Measurements from ENCODE around the gene GPHN.
A peak's percentile ranks its signal among the peaks of the same experiment; 100 is the strongest.

Gene GPHN

DNA sequence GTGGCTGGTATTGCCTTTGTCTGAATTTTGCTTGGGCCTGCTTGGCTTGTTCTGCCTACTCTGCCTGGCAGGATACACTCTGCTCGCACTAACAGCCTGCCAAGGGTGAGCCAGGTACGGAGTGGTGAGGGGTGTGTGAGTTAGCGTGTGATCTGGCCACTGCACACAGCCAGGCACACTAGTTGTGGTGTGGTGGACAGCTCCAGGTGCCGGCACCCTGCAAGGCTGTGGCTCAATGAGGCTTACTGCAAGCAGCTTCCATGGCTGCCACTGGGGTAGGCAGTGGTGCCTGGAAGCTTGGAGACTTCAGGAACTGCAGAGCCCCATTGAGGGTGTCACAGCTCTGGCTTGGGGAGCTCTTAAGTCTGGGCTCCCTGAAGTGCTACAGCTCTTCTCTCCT is 87.4 kb downstream of the GPHN start:
- no peak for DNase-seq (ENCODE audit: low read depth)
- no peak overlapping the region for H3K4me3 ChIP-seq (replicated peaks; ENCODE audit: low read depth, low read length)
- TF ChIP-seq, protein P1, sequence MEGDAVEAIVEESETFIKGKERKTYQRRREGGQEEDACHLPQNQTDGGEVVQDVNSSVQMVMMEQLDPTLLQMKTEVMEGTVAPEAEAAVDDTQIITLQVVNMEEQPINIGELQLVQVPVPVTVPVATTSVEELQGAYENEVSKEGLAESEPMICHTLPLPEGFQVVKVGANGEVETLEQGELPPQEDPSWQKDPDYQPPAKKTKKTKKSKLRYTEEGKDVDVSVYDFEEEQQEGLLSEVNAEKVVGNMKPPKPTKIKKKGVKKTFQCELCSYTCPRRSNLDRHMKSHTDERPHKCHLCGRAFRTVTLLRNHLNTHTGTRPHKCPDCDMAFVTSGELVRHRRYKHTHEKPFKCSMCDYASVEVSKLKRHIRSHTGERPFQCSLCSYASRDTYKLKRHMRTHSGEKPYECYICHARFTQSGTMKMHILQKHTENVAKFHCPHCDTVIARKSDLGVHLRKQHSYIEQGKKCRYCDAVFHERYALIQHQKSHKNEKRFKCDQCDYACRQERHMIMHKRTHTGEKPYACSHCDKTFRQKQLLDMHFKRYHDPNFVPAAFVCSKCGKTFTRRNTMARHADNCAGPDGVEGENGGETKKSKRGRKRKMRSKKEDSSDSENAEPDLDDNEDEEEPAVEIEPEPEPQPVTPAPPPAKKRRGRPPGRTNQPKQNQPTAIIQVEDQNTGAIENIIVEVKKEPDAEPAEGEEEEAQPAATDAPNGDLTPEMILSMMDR (IDR thresholded peaks at IDR 0.05; ENCODE audit: low read length, missing control alignments) = no peak

DNA sequence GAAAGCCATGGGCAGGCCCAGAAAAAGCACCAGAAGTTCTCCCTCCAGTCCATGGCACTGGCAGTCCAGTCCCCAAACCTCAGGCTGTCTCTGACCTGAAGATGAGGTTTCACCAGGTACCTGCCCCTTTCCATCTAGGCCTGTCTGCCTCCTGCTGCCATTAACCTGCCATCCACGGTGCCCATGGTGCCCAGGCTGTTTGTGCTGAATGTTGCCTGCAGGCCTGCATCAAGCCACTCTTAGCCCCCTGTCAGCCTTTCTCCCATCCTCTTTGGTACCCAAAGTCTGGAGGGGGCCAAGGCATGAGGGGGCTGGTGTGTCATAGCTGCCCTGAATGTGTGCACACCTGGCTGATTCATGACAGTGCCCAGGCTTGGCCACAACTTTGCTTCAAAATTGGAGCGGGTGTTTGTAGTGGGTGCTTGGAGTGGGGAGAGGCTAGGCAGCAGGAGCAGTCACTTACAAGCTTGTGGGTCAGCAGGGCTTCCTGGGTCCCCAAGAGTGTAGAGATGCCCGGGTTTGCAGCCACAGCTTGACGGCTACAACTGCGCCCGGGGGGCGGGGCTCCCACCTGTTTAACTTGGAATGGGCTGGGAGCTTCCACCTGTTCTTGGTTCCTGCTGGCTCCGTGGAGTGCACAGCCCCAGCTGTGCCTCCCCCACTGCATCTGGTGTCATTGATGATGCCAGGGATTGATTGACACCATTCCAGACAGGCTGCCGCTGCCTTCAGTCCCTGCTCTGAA is 88.5 kb downstream of the GPHN start:
- DNase-seq (ENCODE audit: low read depth) = no peak
- TF ChIP-seq, protein P1 (IDR thresholded peaks at IDR 0.05; ENCODE audit: low read length, missing control alignments) = no peak
- H3K4me3 ChIP-seq (replicated peaks; ENCODE audit: low read depth, low read length) = no peak overlapping the region

DNA sequence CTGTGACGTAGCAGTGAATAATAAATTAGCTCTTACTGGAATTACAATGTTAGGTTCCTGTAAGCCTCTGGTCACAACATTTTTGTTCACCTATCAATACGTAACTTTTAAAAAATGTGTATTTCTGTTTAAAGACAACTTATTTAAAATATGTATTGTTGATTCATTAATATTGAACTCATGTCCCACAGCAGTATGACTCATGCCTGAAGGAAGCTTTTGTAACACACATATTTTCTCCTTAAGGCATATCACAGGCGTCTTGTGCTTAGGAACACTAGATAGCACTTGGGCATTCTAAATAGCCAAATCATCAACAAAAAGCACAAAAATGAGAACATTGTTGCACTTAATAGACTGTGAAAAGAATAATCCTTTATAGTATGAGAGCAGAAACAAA is 92.5 kb downstream of the GPHN start:
- peak; percentile 70 for DNase-seq (ENCODE audit: low read depth)
- no peak overlapping the region for H3K4me3 ChIP-seq (replicated peaks; ENCODE audit: low read depth, low read length)
- TF ChIP-seq, protein P1 (IDR thresholded peaks at IDR 0.05; ENCODE audit: low read length, missing control alignments) = no peak

DNA sequence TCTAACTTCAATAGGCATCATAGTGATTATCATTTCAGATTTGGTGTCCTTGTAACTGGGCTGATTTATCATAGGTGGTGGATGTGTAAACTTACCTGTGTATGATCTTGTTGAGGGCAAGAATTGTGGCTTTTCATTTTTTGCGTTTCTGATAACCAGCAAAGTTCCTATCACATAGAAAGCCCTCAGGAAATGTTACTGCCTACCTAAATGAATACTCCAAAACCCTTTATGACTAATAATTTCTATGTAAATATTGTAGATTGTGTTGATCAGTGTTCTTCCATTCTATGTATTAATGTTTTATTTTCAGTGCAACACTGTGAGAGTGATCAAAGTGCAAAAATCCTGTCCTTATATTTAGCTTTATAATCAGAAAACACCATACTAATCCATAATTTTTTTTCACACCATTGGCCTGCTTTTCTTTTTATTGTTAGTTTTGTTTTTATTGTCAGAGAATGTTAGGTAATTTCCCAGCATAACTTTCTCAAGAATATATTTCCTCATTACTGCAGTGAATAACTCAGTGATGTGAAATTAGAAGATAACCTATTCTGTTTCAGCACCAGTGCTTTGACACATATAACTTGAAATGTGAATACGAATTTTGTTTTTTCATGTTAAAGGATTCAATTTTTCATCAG is 94.1 kb downstream of the GPHN start:
- no peak overlapping the region for H3K4me3 ChIP-seq (replicated peaks; ENCODE audit: low read depth, low read length)
- TF ChIP-seq, protein P1 (IDR thresholded peaks at IDR 0.05; ENCODE audit: low read length, missing control alignments) = no peak
- DNase-seq (ENCODE audit: low read depth) = peak; percentile 9

DNA sequence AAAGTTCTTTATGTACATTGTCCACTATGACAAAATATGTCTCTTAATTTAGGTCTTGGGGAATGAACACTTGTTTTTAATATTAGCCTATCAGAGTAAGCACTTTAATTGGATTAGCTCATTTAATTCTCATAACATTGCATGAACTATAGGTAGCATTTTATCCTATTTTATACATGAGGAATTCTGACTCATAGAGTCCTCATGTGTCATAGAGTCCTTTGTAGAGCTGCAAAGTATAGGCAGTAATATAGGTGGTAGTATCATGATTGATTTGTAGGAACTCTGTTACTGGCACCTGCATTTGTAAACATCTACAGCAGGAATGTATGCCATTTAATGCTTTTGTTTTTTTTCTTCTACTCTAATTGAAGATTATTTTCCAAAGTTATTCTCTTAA is 96.0 kb downstream of the GPHN start:
- H3K4me3 ChIP-seq (replicated peaks; ENCODE audit: low read depth, low read length) = no peak overlapping the region
- TF ChIP-seq, protein P1 (IDR thresholded peaks at IDR 0.05; ENCODE audit: low read length, missing control alignments) = no peak
- DNase-seq (ENCODE audit: low read depth) = no peak

DNA sequence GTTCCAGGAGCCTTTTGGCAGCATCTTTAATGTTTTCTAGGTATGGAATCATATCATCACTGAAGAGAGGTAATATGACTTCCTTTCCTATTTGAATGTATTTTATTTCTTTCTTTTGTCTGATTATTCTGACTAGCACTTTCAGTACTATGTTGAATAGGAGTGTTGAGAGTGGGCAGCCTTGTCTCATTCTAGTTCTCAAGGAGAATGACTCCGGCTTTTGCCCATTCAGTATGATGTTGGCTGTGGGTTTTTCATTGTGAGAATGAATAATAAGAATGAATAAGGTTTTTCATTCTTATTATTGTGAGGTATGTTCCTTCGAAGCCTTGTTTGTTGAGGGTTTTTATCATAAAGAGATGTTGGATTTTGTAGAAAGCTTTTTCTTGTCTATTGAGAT is 98.9 kb downstream of the GPHN start:
- TF ChIP-seq, protein P1 (IDR thresholded peaks at IDR 0.05; ENCODE audit: low read length, missing control alignments) = no peak
- no peak overlapping the region for H3K4me3 ChIP-seq (replicated peaks; ENCODE audit: low read depth, low read length)
- DNase-seq (ENCODE audit: low read depth) = no peak

Measured in fibroblast of pulmonary artery (primary cell).